Measurements from ENCODE around the gene PIGB. TPM values are rescaled to one million over a fixed set of nuclear protein-coding genes. Genes with fewer than 3 reads are reported as not detected.
"Not testable (repeated sequence)": the region's sequence is repeated elsewhere in the genome, so short reads cannot be mapped to it uniquely, and the experiment has no call there.

PIGB gene
- polyA plus RNA-seq, 1 donor (not counting 4 experiments of a cell fraction or from before 2014, with no cell fraction given), result 29.1 TPM

DNA sequence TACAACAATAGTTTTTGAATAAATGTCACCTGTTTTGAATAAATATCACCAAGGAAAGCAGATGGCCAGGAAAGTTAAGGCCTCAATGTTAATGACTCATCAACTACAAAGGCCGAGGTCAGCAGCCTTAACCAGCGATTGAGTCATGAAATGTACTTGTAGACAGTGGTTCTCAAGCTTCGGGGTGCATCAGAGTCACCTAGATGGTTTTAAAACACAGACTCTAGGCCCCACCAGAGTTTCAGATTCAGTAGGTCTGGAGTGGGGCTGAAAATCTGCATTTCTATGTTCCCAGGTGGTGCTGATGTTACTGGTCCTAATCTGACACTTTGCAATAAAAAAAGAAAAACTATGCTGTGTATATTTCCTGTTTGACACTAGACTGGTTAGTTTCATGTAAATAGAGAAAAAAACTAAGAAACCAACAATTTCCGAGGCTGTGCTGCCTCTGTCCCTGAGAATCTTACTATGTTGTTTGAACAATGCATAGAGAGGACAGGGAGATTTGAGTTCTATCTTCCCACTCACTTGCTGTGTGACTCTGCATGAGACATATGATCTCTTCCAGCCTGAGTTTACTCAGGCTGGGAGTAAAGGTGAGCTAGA is 39.2 kb upstream of the PIGB start:
- H3K27ac ChIP-seq (ENCODE audit: control insufficient read depth, insufficient read depth, low read length), result no peak overlapping the region
- no peaks in the 10 kb centered on the region for H3K27me3 ChIP-seq (ENCODE audit: control insufficient read depth, extremely low read depth, insufficient read depth, low read length)
- no peak overlapping the region for H2AFZ ChIP-seq (ENCODE audit: control insufficient read depth, low read length)
- TF ChIP-seq EZH2 (IDR thresholded peaks at IDR 0.05; ENCODE audit: low read length), result no peak
- TF ChIP-seq, protein P1, sequence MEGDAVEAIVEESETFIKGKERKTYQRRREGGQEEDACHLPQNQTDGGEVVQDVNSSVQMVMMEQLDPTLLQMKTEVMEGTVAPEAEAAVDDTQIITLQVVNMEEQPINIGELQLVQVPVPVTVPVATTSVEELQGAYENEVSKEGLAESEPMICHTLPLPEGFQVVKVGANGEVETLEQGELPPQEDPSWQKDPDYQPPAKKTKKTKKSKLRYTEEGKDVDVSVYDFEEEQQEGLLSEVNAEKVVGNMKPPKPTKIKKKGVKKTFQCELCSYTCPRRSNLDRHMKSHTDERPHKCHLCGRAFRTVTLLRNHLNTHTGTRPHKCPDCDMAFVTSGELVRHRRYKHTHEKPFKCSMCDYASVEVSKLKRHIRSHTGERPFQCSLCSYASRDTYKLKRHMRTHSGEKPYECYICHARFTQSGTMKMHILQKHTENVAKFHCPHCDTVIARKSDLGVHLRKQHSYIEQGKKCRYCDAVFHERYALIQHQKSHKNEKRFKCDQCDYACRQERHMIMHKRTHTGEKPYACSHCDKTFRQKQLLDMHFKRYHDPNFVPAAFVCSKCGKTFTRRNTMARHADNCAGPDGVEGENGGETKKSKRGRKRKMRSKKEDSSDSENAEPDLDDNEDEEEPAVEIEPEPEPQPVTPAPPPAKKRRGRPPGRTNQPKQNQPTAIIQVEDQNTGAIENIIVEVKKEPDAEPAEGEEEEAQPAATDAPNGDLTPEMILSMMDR (optimal IDR thresholded peaks at IDR 0.05 in 1 of 3, IDR thresholded peaks at IDR 0.05 in 1 of 3, conservative IDR thresholded peaks at IDR 0.05 in 1 of 3; ENCODE audit: extremely low read depth in 1 of 3, insufficient read depth in 2 of 3, low read length in 3 of 3), result no peak
- dilution Hi-C loops (cut with MboI; ENCODE audit: extremely low pct_ligation_motif_present, low sequenced_read_pairs), result no loop called here
- H3K9ac ChIP-seq (ENCODE audit: control insufficient read depth, extremely low read depth, insufficient read depth, low read length), result no peak overlapping the region
- no peak overlapping the region for H3K4me3 ChIP-seq (ENCODE audit: control insufficient read depth in 2 of 3, extremely low read depth in 1 of 3, insufficient read depth in 2 of 3, low read depth in 1 of 3, low read length in 3 of 3)
- H3K36me3 ChIP-seq (ENCODE audit: control insufficient read depth in 2 of 2, extremely low read depth in 1 of 2, insufficient read depth in 2 of 2, low read length in 2 of 2), result no peaks in the 10 kb centered on the region
- peak; percentile 36 for FAIRE-seq
- H3K9me1 ChIP-seq (ENCODE audit: control insufficient read depth, extremely low read depth, insufficient read depth, low read length), result no peaks in the 10 kb centered on the region
- H3K4me2 ChIP-seq (ENCODE audit: control insufficient read depth, extremely low read depth, insufficient read depth, low read depth, low read length), result no peak overlapping the region
- H3K9me3 ChIP-seq (ENCODE audit: control insufficient read depth, low read depth, low read length), result no peaks in the 10 kb centered on the region
- no peaks in the 10 kb centered on the region for H4K20me1 ChIP-seq (ENCODE audit: control insufficient read depth, extremely low read depth, insufficient read depth, low read length)
- DNase-seq (ENCODE audit: low read depth, low spot score), result peak; percentile 21
- no peaks in the 10 kb centered on the region for H3K79me2 ChIP-seq (ENCODE audit: control insufficient read depth, insufficient read depth, low read length)
- peaks cover 17% of the 10 kb centered on the region for H3K4me1 ChIP-seq (ENCODE audit: control insufficient read depth, extremely low read depth, insufficient read depth, low read length)

DNA sequence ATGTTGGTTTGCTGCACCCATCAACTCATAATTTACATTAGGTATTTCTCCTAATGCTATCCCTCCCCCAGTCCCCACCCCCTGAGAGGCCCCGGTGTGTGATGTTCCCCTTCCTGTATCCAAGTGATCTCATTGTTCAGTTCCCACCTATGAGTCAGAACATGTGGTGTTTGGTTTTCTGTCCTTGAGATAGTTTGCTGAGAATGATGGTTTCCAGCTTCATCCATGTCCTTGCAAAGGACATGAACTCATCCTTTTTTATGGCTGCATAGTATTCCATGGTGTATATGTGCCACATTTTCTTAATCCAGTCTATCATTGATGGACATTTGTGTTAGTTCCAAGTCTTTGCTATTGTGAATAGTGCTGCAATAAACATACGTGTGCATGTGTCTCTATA is 38.4 kb upstream of the PIGB start:
- H3K27me3 ChIP-seq (ENCODE audit: control insufficient read depth, extremely low read depth, insufficient read depth, low read length); H3K36me3 ChIP-seq (ENCODE audit: control insufficient read depth in 2 of 2, extremely low read depth in 1 of 2, insufficient read depth in 2 of 2, low read length in 2 of 2); dilution Hi-C loops (cut with MboI; ENCODE audit: extremely low pct_ligation_motif_present, low sequenced_read_pairs); H3K9ac ChIP-seq (ENCODE audit: control insufficient read depth, extremely low read depth, insufficient read depth, low read length); FAIRE-seq; H3K9me1 ChIP-seq (ENCODE audit: control insufficient read depth, extremely low read depth, insufficient read depth, low read length); H3K79me2 ChIP-seq (ENCODE audit: control insufficient read depth, insufficient read depth, low read length); H2AFZ ChIP-seq (ENCODE audit: control insufficient read depth, low read length); H3K9me3 ChIP-seq (ENCODE audit: control insufficient read depth, low read depth, low read length); DNase-seq (ENCODE audit: low read depth, low spot score); H3K4me2 ChIP-seq (ENCODE audit: control insufficient read depth, extremely low read depth, insufficient read depth, low read depth, low read length); H3K27ac ChIP-seq (ENCODE audit: control insufficient read depth, insufficient read depth, low read length); H4K20me1 ChIP-seq (ENCODE audit: control insufficient read depth, extremely low read depth, insufficient read depth, low read length); H3K4me3 ChIP-seq (ENCODE audit: control insufficient read depth in 2 of 3, extremely low read depth in 1 of 3, insufficient read depth in 2 of 3, low read depth in 1 of 3, low read length in 3 of 3): not testable (repeated sequence)
- peaks cover 17% of the 10 kb centered on the region for H3K4me1 ChIP-seq (ENCODE audit: control insufficient read depth, extremely low read depth, insufficient read depth, low read length)
